ENCODE measurements around the gene ALAS1.

GRCh38 chr3:52228266-52228665 lies 30.3 kb downstream of the ALAS1 start:
- TF ChIP-seq CTCF (IDR thresholded peaks at IDR 0.05), result no peak
- TF ChIP-seq POLR2A (IDR thresholded peaks at IDR 0.05), result no peak

All from lower leg skin (tissue), 3 donors.